ENCODE data around the gene ALKBH1. TPM values are rescaled to one million over a fixed set of nuclear protein-coding genes. Genes with fewer than 3 reads are reported as not detected.

Gene ALKBH1
- polyA plus RNA-seq (20.4 and 20.8 TPM in 2 replicates), polyA minus RNA-seq (21.4 and 27.1 TPM in 2 replicates)

DNA sequence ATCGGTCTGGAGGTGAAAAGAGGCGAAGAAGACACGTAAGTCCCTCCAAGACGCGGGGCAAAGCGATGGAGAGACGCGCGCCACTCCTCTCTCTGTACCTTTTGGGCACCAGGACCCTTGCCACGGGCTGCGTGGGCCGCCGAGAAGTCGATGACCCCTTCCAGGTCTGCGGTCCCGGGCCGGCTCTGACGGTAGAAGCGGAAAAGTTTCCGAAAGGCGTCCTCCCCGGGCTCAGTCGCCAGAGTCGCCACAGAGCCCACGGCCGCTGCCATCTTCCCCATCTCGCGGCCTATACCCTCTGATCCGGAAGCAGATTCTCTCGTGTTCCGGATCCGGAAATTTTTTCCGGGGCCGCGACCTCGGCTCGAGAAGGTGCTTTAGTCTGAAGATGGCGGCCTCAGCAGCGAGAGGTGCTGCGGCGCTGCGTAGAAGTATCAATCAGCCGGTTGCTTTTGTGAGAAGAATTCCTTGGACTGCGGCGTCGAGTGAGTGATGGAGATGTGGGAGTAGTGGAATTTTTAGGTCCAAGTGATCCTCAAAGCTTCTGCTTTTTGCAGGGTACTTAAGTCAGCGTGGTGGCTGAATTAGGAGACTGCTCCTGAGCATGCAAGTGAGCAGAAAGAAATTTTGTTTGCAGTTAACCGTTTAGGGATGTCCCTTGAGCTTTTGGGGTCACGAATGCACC is at the start of gene ALKBH1, which contains the start of gene SLIRP:
ALKBH1 (minus strand) TSS at position 300 of the 685 bp plus-strand sequence; CDS start at position 281, 19 bp downstream.
SLIRP (plus strand) TSS at position 380 of the 685 bp plus-strand sequence; CDS start at position 389, 9 bp downstream.
- Histone ChIP-seq H3K27ac (ENCODE audit: low read length) (peak within 1 kb of the TSS; percentile 75), H3F3A (ENCODE audit: insufficient read depth, low read length, poor library complexity, severe bottlenecking) (no peaks in the 10 kb centered on the region), H3K4me2 (ENCODE audit: low read length) (peak within 1 kb of the TSS; percentile 98), H3K9ac (ENCODE audit: low read length) (peak within 1 kb of the TSS; percentile 74), H4K20me1 (ENCODE audit: insufficient read depth) (no peaks in the 10 kb centered on the region), H3K27me3 (ENCODE audit: insufficient read depth, low read depth, low read length) (no peaks in the 10 kb centered on the region), H3K9me2 (ENCODE audit: insufficient read depth, low read length) (no peaks in the 10 kb centered on the region), H2AFZ (ENCODE audit: low read depth, low read length) (peak within 1 kb of the TSS; percentile 75), H3K79me2 (replicated peaks; ENCODE audit: insufficient read depth, low read length) (peaks cover 49% of the 10 kb centered on the region), H3K36me3 (ENCODE audit: insufficient read depth, low read length) (no peaks in the 10 kb centered on the region), H3K9me3 (ENCODE audit: low read length) (no peaks in the 10 kb centered on the region), H3K4me3 (ENCODE audit: low read length) (peak within 1 kb of the TSS; percentile 71)
- TF ChIP-seq REST (IDR thresholded peaks at IDR 0.05; ENCODE audit: borderline replicate concordance) (peak; percentile 94), POLR2AphosphoS5 (IDR thresholded peaks at IDR 0.05) (peak; percentile 86), EZH2 (IDR thresholded peaks at IDR 0.05; ENCODE audit: borderline replicate concordance, insufficient read depth, low read length, poor library complexity, severe bottlenecking) (no peak), EP300 (conservative IDR thresholded peaks at IDR 0.05; ENCODE audit: poor library complexity, severe bottlenecking) (peak; percentile 31), MXI1 (conservative IDR thresholded peaks at IDR 0.05; ENCODE audit: poor library complexity, severe bottlenecking) (peak; percentile 97), SMC3 (conservative IDR thresholded peaks at IDR 0.05; ENCODE audit: poor library complexity) (peak; percentile 49), RAD21 (conservative IDR thresholded peaks at IDR 0.05) (peak; percentile 53), TAF1 (IDR thresholded peaks at IDR 0.05; ENCODE audit: low read depth) (peak; percentile 92)
- TF ChIP-seq, protein P1, sequence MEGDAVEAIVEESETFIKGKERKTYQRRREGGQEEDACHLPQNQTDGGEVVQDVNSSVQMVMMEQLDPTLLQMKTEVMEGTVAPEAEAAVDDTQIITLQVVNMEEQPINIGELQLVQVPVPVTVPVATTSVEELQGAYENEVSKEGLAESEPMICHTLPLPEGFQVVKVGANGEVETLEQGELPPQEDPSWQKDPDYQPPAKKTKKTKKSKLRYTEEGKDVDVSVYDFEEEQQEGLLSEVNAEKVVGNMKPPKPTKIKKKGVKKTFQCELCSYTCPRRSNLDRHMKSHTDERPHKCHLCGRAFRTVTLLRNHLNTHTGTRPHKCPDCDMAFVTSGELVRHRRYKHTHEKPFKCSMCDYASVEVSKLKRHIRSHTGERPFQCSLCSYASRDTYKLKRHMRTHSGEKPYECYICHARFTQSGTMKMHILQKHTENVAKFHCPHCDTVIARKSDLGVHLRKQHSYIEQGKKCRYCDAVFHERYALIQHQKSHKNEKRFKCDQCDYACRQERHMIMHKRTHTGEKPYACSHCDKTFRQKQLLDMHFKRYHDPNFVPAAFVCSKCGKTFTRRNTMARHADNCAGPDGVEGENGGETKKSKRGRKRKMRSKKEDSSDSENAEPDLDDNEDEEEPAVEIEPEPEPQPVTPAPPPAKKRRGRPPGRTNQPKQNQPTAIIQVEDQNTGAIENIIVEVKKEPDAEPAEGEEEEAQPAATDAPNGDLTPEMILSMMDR (IDR thresholded peaks at IDR 0.05; ENCODE audit: poor library complexity, severe bottlenecking), result peak; percentile 20

- Histone ChIP-seq H3K9ac (ENCODE audit: low read length) (no peak overlapping the region), H3K9me3 (ENCODE audit: low read length) (no peaks in the 10 kb centered on the region), H3K27me3 (ENCODE audit: insufficient read depth, low read depth, low read length) (no peaks in the 10 kb centered on the region), H2AFZ (ENCODE audit: low read depth, low read length) (no peak overlapping the region), H3K4me3 (ENCODE audit: low read length) (no peak overlapping the region), H3K4me2 (ENCODE audit: low read length) (no peak overlapping the region), H3K36me3 (ENCODE audit: insufficient read depth, low read length) (peaks cover 4% of the 10 kb centered on the region), H3K79me2 (replicated peaks; ENCODE audit: insufficient read depth, low read length) (peaks cover 39% of the 10 kb centered on the region), H4K20me1 (ENCODE audit: insufficient read depth) (no peaks in the 10 kb centered on the region), H3K27ac (ENCODE audit: low read length) (no peak overlapping the region), H3F3A (ENCODE audit: insufficient read depth, low read length, poor library complexity, severe bottlenecking) (no peaks in the 10 kb centered on the region), H3K9me2 (ENCODE audit: insufficient read depth, low read length) (no peaks in the 10 kb centered on the region)
- TF ChIP-seq TAF1 (IDR thresholded peaks at IDR 0.05; ENCODE audit: low read depth), result no peak
- no peak for TF ChIP-seq POLR2AphosphoS5 (IDR thresholded peaks at IDR 0.05)
Measured at GRCh38 chr14:77752799-77753516, 45.1 kb upstream of the ALKBH1 start.

Measured in neural cell (in vitro differentiated cells).